Measurements from ENCODE around the gene WDFY1.

Gene WDFY1

DNA sequence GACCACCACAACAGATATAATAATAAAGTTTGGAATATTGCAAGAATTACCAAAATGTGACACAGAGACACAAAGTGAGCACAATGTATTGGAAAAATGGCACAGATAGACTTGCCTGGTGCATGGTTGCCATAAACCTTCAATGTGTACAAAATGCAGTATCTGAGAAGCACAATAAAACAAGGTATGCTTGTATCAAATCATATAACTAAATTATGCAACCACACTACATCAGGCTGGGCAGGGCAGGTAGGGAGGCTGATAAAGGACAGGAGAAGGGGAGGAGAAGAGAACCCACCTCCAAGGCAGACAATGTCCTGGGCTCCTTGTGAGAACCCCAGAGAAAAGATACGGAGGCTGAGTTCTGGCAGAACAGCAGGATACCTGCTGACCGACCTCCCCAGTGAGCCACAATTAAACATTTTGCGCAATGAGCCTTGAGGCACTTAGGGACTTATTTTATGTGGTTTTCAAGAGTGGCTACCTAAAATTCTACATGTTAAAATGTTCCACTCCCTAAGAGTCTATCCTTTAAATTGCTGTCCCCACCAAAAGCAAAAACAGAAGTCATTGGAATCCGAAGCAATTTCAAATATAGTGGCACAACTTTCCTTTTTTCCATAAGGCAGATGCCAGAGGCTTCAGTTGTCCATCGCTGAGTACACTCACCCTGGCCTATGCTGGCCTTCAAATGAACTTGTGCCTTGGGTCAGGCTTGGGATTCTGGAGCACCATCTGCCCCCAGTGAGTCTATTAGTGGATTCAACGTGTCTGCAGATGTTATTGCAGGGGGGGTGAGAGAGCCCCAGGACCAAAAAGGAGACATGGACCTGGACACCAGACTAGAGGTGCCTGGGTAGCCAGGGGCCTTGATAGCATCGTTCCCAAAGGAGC lies 16.8 kb downstream of the WDFY1 start:
- no peak for DNase-seq

DNA sequence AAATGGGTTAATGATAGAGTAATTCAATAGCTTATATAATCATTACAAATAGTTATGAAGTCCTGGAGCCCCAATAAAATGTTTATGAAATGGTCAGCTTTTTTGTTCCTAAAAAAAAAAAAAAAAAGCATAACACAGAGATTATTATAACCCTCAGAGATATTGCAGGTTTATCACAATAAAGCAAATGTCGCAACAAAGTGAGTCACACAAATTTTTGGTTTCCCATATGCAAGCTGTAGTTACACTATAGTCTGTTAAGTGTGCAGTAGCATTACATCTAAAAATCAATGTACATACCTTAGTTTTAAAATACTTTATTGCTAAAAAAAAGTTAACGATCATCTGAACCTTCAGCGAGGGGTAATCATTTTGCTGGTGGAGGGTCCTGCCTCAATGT lies 20.0 kb downstream of the WDFY1 start:
- no peak for DNase-seq

DNA sequence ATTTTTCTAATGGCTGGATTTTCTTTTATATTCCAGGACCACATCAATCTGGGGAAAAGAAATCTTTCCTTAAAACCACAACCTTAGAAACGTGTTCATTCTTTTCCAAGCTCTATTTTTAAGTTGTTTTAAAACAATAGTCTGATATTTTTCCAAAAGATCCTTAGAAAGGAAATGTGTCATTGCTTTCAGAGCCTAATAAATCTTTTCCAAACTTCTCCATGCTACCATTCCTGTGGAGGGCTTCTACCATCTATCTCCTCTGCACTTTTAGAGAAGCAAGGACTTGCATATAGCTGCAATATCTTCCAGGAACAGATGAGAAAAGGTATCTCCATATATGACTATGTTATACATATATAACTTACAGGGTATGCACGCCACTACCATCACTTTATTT lies 21.2 kb downstream of the WDFY1 start:
- no peak for DNase-seq

DNA sequence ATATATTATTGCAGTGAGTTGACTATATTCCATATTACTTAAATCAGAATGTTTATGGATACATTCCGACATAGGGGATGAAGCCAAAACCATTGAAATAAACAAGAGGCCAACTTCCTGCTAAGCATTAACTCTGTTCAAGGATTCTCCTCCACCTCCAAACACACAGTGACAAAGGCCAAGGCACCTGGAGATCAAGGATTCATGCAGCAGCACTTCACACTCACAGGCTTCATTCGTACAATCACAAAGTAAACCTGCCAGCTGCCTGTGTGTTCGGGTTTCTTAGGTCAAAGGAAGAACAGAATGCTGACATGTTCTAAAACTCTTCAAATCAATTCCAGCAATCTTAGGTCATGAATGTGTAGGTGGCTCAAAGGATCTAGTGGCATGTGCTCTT lies 22.8 kb downstream of the WDFY1 start:
- no peak for DNase-seq

DNA sequence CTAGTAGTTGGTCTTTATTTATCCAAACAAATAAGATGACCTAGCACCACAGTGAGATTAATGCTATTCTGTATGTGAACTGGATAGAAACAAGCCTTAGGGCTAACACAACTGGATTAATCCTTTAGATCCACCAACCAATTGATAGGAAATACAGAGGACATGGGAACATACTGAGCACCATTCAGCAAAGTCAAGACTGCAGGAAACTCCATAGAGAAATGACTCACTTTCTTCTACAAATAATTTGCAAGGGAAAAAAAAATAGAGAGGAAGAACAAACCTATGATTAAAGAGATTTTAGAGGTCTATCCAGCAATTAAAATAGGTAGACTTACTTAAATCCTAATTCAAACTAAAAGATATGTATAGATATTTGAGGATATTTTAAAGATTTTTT lies 23.9 kb downstream of the WDFY1 start:
- no peak for DNase-seq

DNA sequence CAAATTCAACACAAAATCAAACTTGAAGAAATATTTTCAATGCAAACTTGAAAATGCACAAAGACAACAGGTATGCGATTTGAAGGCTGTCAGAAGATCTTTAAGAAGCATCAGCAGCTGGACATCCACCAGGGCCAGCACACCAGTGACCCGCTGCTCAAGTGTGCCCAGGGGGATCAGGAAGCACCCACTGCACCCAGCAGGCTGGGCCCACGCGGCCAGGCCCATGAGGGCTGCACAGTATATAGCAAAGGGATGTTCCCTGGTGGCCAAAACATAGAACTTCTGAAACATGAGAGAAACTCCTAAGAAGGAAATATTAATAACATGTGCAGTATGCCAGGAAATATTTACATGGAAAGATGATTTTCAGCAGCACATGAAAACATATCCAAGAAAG lies 25.0 kb downstream of the WDFY1 start:
- DNase-seq, result no peak

DNA sequence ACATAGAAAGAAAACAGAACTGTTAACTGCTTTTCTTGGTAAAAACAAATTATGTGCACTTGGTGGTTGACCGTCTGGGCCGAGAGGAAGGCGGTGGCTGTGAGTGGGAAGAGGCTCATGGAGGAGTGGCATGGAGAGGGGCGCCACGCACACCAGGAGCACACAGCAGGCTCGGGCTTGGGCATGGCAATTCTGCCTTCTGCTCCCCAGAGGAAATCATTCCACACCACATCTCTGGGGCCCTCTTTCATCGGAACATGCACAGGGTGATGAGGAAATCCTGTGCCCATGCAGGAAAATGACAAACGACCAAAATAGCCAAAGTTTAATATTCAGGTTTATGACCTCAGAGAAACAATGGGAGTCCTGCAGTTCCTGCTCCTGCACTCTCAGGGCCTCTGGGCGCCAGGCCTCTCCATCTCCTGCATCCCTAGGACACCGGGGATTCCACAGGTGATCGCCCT lies 26.4 kb downstream of the WDFY1 start:
- no peak for DNase-seq

DNA sequence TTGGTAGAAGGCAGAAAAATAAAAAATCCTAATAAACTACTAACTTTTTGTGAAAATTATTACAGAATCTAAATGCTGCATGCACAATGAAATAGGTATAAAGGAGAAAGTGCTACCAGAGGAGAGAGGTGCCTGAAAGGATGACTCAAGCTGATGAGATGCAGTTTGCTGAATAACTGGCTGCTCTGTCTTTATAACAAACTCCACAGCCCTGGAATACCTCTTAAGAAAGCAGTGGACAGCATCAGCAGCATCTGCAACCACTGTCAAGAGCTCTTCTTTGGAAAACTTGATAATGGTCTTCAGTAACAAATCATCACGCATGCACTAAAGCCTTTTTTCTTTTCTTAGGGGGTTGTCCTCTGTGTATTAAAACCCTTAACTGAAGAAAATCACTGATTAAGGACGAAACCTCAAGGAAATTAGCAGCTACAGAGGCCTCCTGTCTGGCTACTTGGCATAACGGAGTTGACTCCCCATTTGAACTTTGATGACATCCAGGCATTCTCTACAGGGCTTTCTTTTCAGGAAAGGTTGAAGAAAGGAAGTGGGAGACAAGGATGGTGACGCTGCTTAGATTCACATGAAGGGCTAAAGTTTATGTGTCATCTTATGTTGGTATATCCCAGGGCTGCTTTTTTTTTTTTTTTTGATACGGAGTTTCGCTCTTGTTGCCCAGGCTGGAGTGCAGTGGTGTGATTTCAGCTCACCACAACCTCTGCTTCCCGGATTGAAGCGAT lies 28.8 kb downstream of the WDFY1 start:
- no peak for DNase-seq

DNA sequence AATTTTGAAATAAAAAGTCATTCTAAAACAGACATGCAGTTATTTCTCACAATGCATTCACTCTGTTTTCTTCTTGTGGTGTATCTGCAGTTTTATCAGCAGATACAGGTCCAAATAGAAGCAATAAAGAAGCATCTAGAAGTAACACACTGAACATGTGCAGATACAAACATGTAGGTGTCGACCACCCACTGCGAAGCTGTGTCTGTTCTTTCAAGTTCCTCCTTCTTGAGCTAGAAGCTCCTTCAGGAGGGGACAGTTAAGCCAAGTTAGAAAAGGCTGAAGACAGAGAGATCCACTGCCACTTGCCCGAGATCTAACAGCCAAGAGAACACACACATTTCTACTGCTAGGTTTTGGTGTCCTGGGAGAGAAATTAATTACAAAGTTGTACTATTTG lies 30.1 kb downstream of the WDFY1 start:
- DNase-seq, result no peak

DNA sequence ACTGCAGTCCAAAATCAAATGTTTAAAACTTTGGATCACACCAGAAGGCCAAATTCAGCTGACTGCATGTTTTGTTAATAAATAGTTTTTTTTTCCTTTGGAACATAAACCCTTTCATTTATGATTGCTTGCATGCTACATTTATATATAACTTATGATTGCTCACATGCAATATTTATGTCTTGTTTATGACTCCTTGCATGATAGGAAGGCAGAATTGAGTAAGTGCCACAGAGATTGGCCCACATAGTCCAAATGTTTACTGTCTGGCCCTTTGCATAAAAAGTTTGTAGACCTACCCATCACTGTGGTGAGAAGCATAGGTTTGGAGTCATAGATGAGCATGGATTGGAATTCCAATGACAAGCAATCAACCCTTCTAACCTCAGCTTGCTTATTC lies 30.8 kb downstream of the WDFY1 start:
- no peak for DNase-seq

DNA sequence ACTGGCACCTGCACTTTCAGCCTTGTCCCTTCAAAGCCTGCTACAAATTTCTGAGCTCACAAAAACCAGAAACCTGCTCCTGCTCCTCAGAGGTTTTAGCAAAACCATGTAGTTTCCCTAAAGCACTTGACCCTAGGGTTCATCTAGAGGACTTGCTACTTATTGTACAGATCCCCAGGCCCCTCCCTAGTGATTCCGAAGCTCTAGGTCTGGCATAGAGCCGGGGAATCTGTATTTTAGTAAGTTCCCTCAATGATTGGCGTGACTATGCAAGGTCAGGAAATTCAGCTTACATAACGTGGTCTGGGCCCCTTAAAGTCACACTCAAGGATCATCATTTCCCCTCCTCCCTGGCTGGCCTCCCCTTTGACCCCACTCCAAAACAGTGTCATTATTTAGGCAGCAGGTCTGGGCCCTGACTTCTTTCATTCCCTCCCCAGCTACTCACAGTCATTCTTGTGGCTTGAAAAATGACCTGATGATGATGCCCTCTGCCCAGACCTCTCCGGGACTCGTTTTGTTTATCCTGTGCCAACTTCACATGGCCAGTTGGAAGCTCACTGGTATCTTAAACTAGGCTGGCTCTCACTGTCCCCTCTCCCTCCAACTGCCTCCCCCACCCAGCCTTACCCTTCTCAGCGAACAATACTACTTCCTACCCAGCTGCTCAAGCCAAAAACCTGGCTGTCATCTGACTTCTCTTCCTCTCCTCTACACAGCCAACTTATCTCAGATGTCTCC lies 36.0 kb downstream of the WDFY1 start:
- no peak for DNase-seq

DNA sequence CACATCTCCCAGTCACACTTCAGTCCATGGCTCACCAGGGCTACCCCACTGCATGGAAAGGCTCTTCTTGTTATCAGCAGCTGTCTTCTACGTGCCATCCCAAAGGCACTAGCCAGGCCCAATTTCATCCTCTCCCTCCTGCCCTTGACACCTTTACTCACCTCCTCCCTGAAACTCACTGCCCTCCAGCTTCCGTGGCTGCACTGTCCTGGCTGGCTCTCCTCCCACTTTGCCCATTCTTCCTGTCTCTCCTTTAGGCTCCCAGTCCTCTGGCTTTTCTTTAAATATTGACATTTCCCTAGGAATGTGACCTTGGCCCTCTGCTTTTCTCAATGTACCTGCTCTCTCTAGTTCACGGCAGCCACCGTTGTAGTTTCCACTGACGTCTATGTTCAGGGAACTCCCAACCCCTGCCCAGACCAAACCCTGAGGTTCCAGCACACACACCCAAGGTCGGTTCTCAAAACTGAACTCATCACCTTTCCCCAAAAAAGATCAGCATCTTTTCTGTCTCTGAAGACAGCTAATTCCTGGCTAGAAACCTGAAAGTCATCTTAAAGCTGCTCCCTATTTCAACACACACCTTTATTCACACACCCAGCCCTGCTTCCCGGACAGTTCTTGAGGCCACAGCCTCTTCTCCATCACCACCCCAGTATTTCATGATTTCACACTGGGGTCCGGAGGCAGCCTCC lies 36.7 kb downstream of the WDFY1 start:
- DNase-seq, result no peak

DNA sequence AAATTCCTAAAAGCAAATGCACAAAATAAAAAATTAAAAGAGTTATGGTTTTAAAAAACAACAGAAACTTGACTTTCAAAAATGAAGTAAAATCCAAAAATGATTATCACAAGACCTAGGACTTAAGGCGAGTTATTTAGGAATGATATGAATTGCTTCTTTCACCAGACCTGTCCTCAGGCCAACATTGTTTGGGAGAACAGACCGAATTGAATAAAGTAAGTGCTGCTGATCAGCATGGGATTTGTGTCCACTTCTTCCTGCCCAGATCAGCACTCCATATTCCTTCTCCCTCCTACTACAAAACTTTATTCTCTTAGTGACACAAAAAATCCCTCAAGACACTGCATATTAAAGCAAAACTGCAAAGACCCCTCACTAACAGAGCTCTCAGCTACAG lies 39.1 kb downstream of the WDFY1 start:
- no peak for DNase-seq

DNA sequence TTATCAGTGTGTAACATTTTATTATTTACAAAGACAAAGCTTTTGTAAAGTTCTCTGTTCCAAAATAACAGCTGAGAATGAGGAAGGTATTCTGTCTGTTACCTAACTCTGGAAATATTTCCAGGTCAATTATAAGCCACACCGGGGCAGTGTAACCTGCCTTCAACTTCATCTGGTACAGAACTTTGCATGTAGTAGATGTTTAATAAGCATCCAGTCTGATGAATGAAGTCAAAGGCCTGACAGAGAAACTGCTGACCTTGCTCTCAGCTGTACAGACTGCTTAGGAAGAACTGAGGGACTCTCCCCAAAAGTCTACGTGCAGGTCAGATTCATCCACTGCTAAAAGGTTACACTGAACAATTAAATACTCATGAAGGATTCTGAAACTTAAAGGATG lies 43.3 kb downstream of the WDFY1 start:
- no peak for DNase-seq

DNA sequence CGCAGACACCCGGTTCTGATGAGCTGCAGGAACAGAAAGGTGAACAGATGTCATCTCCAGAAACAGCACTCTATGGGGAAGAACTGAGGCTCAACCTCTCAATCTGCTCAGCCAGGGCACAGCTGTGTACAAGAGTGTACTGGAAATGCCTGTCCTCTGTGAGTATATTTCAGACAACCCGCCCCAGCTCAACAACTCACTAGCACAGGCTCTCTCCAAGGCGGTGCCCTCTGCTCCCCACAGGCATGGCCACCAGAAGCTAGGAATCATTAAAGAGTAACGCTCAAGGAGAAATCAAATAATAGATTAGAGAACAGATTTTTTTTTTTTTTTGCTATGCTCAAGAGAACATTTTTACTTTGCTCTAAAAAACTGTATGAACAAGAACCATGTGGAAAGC lies 43.8 kb downstream of the WDFY1 start:
- DNase-seq, result no peak

DNA sequence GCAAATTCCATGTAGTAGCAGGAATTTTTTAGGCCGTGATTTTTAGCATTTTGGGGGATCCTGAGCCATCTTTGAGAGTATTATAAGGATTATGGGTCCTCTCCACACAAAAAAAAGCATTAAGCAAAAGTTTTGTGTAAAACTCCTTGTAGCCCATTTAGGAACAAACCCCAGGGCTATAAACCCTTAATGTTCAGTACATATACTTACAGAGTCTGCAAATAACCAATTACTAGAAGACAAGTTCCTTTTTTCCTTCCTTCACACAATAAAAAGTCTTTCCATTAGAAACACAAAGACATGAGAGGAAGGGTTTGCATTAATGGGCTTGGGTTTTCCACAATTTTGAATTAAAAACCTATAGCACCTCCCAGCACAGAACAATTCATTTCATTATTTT lies 44.6 kb downstream of the WDFY1 start:
- no peak for DNase-seq

DNA sequence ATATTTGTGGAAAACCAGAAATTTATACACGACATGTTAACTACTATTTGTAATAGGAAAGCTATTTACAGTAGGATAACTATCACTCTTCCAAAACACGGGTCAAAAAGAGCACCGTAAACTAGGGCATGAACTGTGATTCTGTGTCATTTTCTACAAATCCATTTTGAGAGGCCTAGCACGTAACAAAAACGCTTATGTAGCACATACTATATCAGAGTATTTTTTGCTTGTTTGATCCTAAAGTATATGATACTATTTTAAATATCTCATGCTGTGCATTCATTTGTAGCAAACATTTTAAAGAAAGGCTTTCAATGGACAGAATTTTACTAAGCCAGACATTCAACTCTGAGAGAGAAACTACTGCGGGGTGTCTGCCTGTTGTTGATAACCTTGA lies 45.1 kb downstream of the WDFY1 start:
- DNase-seq, result no peak

DNA sequence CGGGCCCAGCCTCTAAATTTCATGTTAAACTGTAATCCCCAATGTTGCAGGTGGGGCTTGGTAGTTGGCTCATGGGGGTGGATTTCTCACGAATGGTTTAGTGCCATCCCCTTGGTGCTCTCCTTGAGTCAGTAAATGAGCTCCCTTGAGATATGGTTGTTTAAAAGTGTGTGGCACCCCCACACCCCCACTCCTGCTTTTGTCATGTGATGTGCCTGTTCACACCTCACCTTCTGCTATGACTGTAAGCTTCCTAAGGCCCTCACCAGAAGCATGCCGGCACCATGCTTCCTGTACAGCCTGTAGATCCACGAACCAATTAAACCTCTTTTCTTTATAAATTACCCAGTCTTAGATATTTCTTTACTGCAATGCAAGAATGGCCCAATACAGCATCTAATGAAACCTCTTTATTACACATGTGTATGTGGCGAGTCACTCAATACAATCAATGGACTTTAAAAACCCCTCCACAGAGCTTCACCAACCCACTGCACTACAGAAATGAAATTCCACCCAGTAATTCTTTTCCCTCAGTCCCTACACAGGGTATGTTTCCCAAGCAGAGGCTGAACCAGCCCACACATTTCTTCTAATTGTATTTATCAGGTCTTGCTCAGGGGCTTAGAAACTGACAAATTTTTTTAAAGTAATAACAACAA lies 47.3 kb downstream of the WDFY1 start:
- DNase-seq, result no peak

DNA sequence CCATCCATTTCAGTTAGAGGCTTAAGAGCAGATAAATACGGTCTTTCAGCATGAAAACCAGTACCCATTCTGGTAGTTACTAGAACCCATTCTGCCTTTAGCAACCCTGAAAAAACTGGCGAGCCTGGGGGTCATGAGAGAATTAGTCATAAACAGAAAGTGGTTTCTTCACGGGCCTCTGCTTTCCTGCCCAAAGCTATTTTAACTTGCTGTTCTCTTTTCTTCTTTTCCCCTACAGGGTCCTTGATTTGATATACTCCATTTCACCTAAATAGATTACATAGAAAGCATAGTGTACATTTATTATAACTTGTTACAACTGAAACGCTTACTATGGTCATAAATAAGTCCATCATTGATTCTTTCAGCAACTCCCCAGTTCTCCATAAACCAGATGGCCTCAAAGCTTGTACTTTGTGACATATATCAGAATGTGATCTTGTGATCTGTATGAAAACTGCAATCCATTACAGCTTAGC lies 48.3 kb downstream of the WDFY1 start:
- no peak for DNase-seq

DNA sequence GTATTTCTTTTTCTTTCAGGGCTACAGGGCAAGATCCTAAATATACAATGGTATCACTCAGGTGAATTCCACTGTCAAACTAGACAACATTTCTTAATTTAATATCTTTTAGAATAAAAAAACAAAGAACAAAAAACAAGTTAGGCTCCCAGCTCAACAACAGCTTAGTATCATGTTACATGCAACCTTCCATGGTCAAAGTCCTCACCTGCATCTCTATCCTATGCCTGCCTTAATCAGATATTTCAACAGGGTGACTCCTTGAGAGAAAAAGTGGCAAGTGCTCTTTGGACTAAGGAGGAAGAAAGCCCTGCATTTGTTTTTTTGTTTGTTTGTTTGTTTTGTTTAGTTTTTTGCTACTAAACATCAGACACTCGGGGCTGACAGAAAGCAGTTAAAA lies 50.2 kb downstream of the WDFY1 start:
- DNase-seq, result no peak

DNA sequence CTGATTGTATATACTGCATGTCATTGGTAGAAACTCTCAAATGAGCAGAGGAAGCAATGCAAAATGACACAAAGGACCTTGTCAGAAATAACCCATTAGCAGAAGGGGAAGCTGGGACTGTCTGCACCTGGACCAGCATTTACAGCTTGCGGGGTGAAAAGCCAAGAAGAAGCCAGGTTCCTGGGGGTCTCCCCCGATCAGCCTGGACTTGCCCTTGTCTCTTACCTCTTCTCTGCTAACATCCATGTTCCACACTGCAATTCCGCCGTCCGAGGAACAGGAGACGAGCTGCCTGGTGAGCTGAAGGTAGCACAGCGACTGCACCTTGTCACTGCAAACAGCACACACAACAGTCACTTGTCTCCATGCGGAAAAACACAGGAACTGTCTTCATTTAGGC lies 51.1 kb downstream of the WDFY1 start:
- no peak for DNase-seq

DNA sequence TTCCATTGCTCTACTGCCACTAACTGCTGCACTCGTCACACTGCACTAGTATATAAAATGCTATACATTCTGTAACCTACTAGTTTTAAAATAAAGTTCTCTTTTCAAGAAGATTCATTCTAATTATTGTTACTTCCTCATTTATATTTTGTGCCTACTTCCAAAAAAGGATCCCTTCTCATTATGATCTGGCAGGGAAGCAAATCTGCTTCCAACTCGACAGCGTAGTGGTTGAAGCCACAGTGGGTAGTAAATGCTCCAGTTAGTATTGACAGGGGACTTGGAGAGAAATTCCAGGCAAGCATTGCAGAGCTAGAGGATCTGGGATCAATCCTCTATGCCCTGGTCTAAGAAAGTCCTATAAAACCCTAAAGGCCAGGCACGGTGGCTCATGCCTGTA lies 54.4 kb downstream of the WDFY1 start:
- no peak for DNase-seq

Data from activated CD8-positive, alpha-beta memory T cell treated with anti-CD3 and anti-CD28 coated beads for 24 hours (primary cell).